DMS 273 (cell line): ENCODE results near the gene FARSB.
A peak's percentile ranks its signal among the peaks of the same experiment; 100 is the strongest.
"Not testable (repeated sequence)": the region's sequence is repeated elsewhere in the genome, so short reads cannot be mapped to it uniquely, and the experiment has no call there.

ENCODE experiments used
- DNase-seq: peaks from one replicate; lab custom pipeline; 2025; ENCODE audit not compliant: unreplicated experiment; lab: John Stamatoyannopoulos, UW

FARSB gene

GRCh38 chr2:222655787-222656525 is at the start of gene FARSB:
Gene FARSB (minus strand): TSS chr2:222656092. CDS start chr2:222656073, 19 bp downstream.
- DNase-seq, result peak; percentile 98

GRCh38 chr2:222703886-222704285 is 48.0 kb upstream of the FARSB start:
- DNase-seq, result no peak

- no peak for DNase-seq
These were observed 47.2 kb upstream of the FARSB start for GRCh38 chr2:222703091-222703490.

GRCh38 chr2:222701721-222702131 is 45.8 kb upstream of the FARSB start:
- DNase-seq, result peak; percentile 13

- no peak for DNase-seq
These were observed 45.3 kb upstream of the FARSB start for GRCh38 chr2:222701233-222701632.

- no peak for DNase-seq
These were observed 42.4 kb upstream of the FARSB start for GRCh38 chr2:222698276-222698675.

- DNase-seq, result peak; percentile 48
These were observed 37.9 kb upstream of the FARSB start for GRCh38 chr2:222693837-222694236.

GRCh38 chr2:222693413-222693812 is 37.5 kb upstream of the FARSB start:
- DNase-seq, result not testable (repeated sequence)

GRCh38 chr2:222690564-222691200 is 34.8 kb upstream of the FARSB start:
- peak; percentile 92 for DNase-seq

- DNase-seq, result no peak
These were observed 33.4 kb upstream of the FARSB start for GRCh38 chr2:222689322-222689721.

- no peak for DNase-seq
These were observed 33.0 kb upstream of the FARSB start for GRCh38 chr2:222688917-222689316.

GRCh38 chr2:222686086-222686750 is 30.3 kb upstream of the FARSB start:
- no peak for DNase-seq

- no peak for DNase-seq
These were observed 27.9 kb upstream of the FARSB start for GRCh38 chr2:222683805-222684204.

- no peak for DNase-seq
These were observed 22.1 kb upstream of the FARSB start for GRCh38 chr2:222677981-222678380.

- peak; percentile 13 for DNase-seq
These were observed 18.0 kb upstream of the FARSB start for GRCh38 chr2:222673883-222674282.

GRCh38 chr2:222673273-222673672 is 17.4 kb upstream of the FARSB start:
- no peak for DNase-seq

GRCh38 chr2:222672068-222672401 is 16.1 kb upstream of the FARSB start:
- peak; percentile 40 for DNase-seq

- DNase-seq, result peak; percentile 79
These were observed 15.6 kb upstream of the FARSB start, which contains the start of gene MOGAT1 for GRCh38 chr2:222671259-222672067. Gene MOGAT1 (plus strand): TSS chr2:222671658. CDS start chr2:222671786, 128 bp downstream.

- no peak for DNase-seq
These were observed 14.5 kb upstream of the FARSB start for GRCh38 chr2:222670191-222671038.

- DNase-seq, result no peak
These were observed 13.5 kb upstream of the FARSB start for GRCh38 chr2:222669353-222669752.
